ENCODE results near the gene TMEM127.

TMEM127 gene

DNA sequence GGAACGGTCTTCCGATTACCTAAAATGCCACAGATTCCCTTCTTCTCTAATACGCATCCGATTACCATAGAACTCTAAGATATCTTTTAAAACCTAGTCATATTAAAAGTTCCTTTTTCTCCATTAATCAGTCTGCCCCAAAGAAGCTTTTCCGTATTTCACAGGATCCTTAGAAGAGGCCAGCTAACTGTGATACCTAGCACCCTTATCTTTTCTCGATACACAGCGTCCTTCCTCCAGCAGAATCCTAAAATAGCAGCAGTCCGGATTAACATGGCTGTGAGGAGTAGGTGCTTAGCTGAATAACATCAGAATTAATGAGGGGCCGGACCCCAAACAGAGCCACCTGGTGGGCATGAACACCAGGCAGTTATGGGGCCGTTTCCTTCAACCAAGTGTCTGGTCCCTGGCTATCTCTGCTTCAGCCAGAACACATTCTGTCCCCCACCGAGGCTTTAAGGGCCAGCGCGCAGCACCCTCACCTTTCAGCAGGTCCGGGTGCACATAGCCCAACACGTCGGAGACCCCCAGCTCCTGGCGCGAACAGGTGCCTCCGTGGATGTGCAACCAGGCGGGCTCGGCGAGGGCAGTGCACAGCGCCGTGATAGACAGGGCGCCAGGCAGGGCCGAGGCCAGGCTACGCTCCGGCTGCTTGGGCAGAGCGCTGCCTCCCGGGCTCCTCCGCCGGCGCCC, 995 bp downstream of the TMEM127 start:
- CTCF ChIA-PET = interaction anchor here (0.5 to 0.7 kb wide), 2 partner anchors 11 to 157 kb away, joined by 3 read pairs; no protein-coding TSS in a partner anchor
- H3K27ac ChIP-seq = peak overlapping the region; percentile 76
- POLR2A ChIA-PET (ENCODE audit: low non-redundant PET) = interaction anchor here (0.8 kb wide), 1 partner anchor 56 kb away, joined by 3 read pairs; the partner anchor contains the start of gene STARD7
- peak; percentile 30 for DNase-seq (ENCODE audit: low spot score)
- peak; percentile 30; the same call in 1 of the 2 replicates for TF ChIP-seq CTCF (conservative IDR thresholded peaks at IDR 0.05; ENCODE audit: low read depth)

DNA sequence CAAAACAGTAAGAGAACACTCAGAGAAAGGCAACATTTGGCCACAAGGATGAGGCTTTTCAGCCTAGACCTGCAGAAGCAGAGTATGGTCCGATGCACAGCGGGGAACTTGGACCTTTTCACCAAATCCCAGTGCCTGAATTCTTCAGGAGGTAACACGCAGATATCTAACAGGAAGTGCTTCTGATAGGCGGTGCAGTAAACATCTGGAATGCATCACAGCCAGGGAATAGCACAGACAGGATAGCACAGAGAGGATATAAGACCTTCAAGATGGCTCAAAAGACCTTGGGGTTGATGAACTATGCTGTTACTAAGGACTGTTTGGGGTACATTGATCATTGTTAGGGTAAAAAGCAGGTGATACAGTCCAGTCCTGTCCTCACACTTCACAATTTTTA, 1.7 kb downstream of the TMEM127 start:
- ChIA-PET POLR2A (ENCODE audit: low non-redundant PET) (interaction anchor here (0.8 kb wide), 1 partner anchor 56 kb away, joined by 3 read pairs; the partner anchor contains the start of gene STARD7), CTCF (interaction anchor here (0.6 to 0.7 kb wide), 2 partner anchors 157 to 290 kb away, joined by 3 to 4 read pairs; no protein-coding TSS in a partner anchor)
- no peak overlapping the region for H3K27ac ChIP-seq
- DNase-seq (ENCODE audit: low spot score) = no peak
- TF ChIP-seq CTCF (conservative IDR thresholded peaks at IDR 0.05; ENCODE audit: low read depth) = no peak

DNA sequence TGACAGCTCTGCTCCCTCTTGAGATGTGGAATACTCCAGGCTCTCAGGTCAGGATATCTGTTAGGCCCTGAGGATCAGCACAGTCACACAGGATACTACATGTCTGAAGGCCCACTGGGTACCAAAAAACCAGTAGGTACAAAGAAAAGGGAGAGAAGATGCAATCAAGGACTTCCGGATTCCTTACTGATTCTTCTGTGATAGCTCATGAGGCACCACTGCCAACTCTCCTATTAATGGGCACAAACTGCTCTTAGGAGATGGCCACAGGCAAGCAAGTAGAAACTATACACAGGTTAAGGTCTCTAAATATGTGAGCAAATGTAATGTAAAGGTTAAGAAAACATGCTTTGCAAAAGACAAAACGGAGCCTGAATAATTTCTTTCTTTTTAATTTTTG, 3.5 kb downstream of the TMEM127 start:
- peak overlapping the region; percentile 94 for H3K27ac ChIP-seq
- ChIA-PET CTCF (interaction anchor here (0.6 kb wide), 1 partner anchor 80 kb away, joined by 3 read pairs; no protein-coding TSS in a partner anchor), POLR2A (ENCODE audit: low non-redundant PET) (no interaction called here)
- no peak for TF ChIP-seq CTCF (conservative IDR thresholded peaks at IDR 0.05; ENCODE audit: low read depth)
- DNase-seq (ENCODE audit: low spot score) = no peak

GRCh38 chr2:96261328-96262003, 4.3 kb downstream of the TMEM127 start:
- no peak for DNase-seq (ENCODE audit: low spot score)
- no peak for TF ChIP-seq CTCF (conservative IDR thresholded peaks at IDR 0.05; ENCODE audit: low read depth)
- peak overlapping the region; percentile 94 for H3K27ac ChIP-seq
- POLR2A ChIA-PET (ENCODE audit: low non-redundant PET) = no interaction called here
- CTCF ChIA-PET = interaction anchor here (0.6 to 1.5 kb wide), 2 partner anchors 35 to 1160 kb away, joined by 3 to 9 read pairs; no protein-coding TSS in a partner anchor

GRCh38 chr2:96260387-96261260, 5.2 kb downstream of the TMEM127 start:
- TF ChIP-seq CTCF (conservative IDR thresholded peaks at IDR 0.05; ENCODE audit: low read depth) = peak; percentile 63
- ChIA-PET CTCF (interaction anchor here (0.5 to 1.5 kb wide), 9 partner anchors 9 to 1159 kb away, joined by 3 to 9 read pairs (median 3); no protein-coding TSS in a partner anchor), POLR2A (ENCODE audit: low non-redundant PET) (interaction anchor here (1.2 kb wide), 1 partner anchor 52 kb away, joined by 5 read pairs; the partner anchor contains the start of gene STARD7)
- DNase-seq (ENCODE audit: low spot score) = peak; percentile 88
- H3K27ac ChIP-seq = peak overlapping the region; percentile 94
